Sigmoid colon (tissue), 4 donors: ENCODE data around the gene STEAP1B.

Source experiments
- EP300 ChIP-seq, 4 donors: sonication (generic); formaldehyde crosslinking; IDR thresholded peaks; one replicate each; pipeline ENCODE4 v1.6.1; 2017; ENCODE audit warnings: antibody characterized with exemption in 4 of 4
- POLR2A ChIP-seq, 2 donors: fragments of 450-650 bp; IDR thresholded peaks; one replicate each; pipeline ENCODE4 v1.6.1; 2016; ENCODE audit warnings: antibody characterized with exemption in 2 of 2, mild to moderate bottlenecking in 2 of 2, moderate library complexity in 2 of 2
- TF ChIP-seq, protein P1 (sequence below), 4 experiments: fragments of 450-650 bp in 3 of 4; fragments of 200-600 bp in 1 of 4; IDR thresholded peaks; one replicate each; pipeline ENCODE4 v1.5.1; 2016 to 2019; ENCODE audit warnings: antibody characterized with exemption in 4 of 4, mild to moderate bottlenecking in 3 of 4, moderate library complexity in 2 of 4

- TF ChIP-seq, protein P1, sequence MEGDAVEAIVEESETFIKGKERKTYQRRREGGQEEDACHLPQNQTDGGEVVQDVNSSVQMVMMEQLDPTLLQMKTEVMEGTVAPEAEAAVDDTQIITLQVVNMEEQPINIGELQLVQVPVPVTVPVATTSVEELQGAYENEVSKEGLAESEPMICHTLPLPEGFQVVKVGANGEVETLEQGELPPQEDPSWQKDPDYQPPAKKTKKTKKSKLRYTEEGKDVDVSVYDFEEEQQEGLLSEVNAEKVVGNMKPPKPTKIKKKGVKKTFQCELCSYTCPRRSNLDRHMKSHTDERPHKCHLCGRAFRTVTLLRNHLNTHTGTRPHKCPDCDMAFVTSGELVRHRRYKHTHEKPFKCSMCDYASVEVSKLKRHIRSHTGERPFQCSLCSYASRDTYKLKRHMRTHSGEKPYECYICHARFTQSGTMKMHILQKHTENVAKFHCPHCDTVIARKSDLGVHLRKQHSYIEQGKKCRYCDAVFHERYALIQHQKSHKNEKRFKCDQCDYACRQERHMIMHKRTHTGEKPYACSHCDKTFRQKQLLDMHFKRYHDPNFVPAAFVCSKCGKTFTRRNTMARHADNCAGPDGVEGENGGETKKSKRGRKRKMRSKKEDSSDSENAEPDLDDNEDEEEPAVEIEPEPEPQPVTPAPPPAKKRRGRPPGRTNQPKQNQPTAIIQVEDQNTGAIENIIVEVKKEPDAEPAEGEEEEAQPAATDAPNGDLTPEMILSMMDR (IDR thresholded peaks at IDR 0.05) = no peak
- TF ChIP-seq POLR2A (IDR thresholded peaks at IDR 0.05) (no peak), EP300 (IDR thresholded peaks at IDR 0.05) (no peak)
These were observed 77.0 kb downstream of the STEAP1B start for GRCh38 chr7:22422831-22423615.
